Ramos (cell line): ENCODE data around the gene RNU6-1.

Experiments used
- in situ Hi-C: fragments of 300-500 bp; cut with MboI; formaldehyde crosslinking; loops from one replicate; pipeline ENCODE4 v1.14.3; 2022; ENCODE audit warnings: low sequenced_read_pairs; ENCODE audit not compliant: unreplicated experiment

RNU6-1 gene

GRCh38 chr15:67859331-67859946 lies 19.6 kb upstream of the RNU6-1 start:
- in situ Hi-C loops: loop anchor here (10.0 kb wide), 1 partner anchor 365 kb away; the partner anchor contains the start of gene CLN6

GRCh38 chr15:67857220-67857619 lies 17.4 kb upstream of the RNU6-1 start:
- in situ Hi-C loops: loop anchor here (10.0 kb wide), 1 partner anchor 368 kb away; the partner anchor contains the start of gene CLN6

- in situ Hi-C loops: loop anchor here (10.0 kb wide), 1 partner anchor 369 kb away; the partner anchor contains the start of gene CLN6
These were observed 16.0 kb upstream of the RNU6-1 start for GRCh38 chr15:67855842-67856241.

GRCh38 chr15:67854358-67854757 lies 14.5 kb upstream of the RNU6-1 start:
- in situ Hi-C loops: loop anchor here (10.0 kb wide), 1 partner anchor 370 kb away; the partner anchor contains the start of gene CLN6

- in situ Hi-C loops: loop anchor here (10.0 kb wide), 1 partner anchor 371 kb away; the partner anchor contains the start of gene CLN6
These were observed 13.6 kb upstream of the RNU6-1 start for GRCh38 chr15:67853454-67853853.

GRCh38 chr15:67852418-67852817 lies 12.6 kb upstream of the RNU6-1 start:
- in situ Hi-C loops: loop anchor here (10.0 kb wide), 1 partner anchor 372 kb away; the partner anchor contains the start of gene CLN6

GRCh38 chr15:67850994-67851571 lies 11.2 kb upstream of the RNU6-1 start:
- in situ Hi-C loops: loop anchor here (10.0 kb wide), 1 partner anchor 374 kb away; the partner anchor contains the start of gene CLN6

- in situ Hi-C loops: loop anchor here (10.0 kb wide), 1 partner anchor 374 kb away; the partner anchor contains the start of gene CLN6
These were observed 10.5 kb upstream of the RNU6-1 start for GRCh38 chr15:67850336-67850735.

- in situ Hi-C loops: no loop called here
These were observed 9.7 kb upstream of the RNU6-1 start for GRCh38 chr15:67849538-67849937.

GRCh38 chr15:67845974-67846373 lies 6.1 kb upstream of the RNU6-1 start:
- in situ Hi-C loops: no loop called here

- in situ Hi-C loops: no loop called here
These were observed 3.9 kb upstream of the RNU6-1 start for GRCh38 chr15:67843571-67844387.

GRCh38 chr15:67843092-67843501 lies 3.3 kb upstream of the RNU6-1 start:
- in situ Hi-C loops: no loop called here

- in situ Hi-C loops: no loop called here
These were observed 1.6 kb upstream of the RNU6-1 start for GRCh38 chr15:67841513-67841762.

GRCh38 chr15:67840749-67841512 lies 1.1 kb upstream of the RNU6-1 start:
- in situ Hi-C loops: no loop called here

GRCh38 chr15:67839499-67839928 lies 331 bp downstream of the RNU6-1 start:
- in situ Hi-C loops: loop anchor here (5.0 to 10.0 kb wide), 3 partner anchors 57 to 895 kb away; no protein-coding TSS in a partner anchor

GRCh38 chr15:67838789-67839332 lies 984 bp downstream of the RNU6-1 start:
- in situ Hi-C loops: loop anchor here (5.0 to 10.0 kb wide), 3 partner anchors 57 to 894 kb away; no protein-coding TSS in a partner anchor

- in situ Hi-C loops: loop anchor here (5.0 to 10.0 kb wide), 3 partner anchors 55 to 892 kb away; no protein-coding TSS in a partner anchor
These were observed 2.9 kb downstream of the RNU6-1 start for GRCh38 chr15:67836955-67837354.

GRCh38 chr15:67836477-67836876 lies 3.4 kb downstream of the RNU6-1 start:
- in situ Hi-C loops: loop anchor here (5.0 to 10.0 kb wide), 3 partner anchors 54 to 892 kb away; no protein-coding TSS in a partner anchor

GRCh38 chr15:67836134-67836455 lies 3.8 kb downstream of the RNU6-1 start:
- in situ Hi-C loops: loop anchor here (5.0 to 10.0 kb wide), 3 partner anchors 54 to 891 kb away; no protein-coding TSS in a partner anchor
